ENCODE results near the gene KMT2B. TPM values are rescaled to one million over a fixed set of nuclear protein-coding genes. Genes with fewer than 3 reads are reported as not detected.
"Not testable (repeated sequence)": the region's sequence is repeated elsewhere in the genome, so short reads cannot be mapped to it uniquely, and the experiment has no call there.

The KMT2B gene
- total and polyA plus RNA-seq, 4 donors, result 21.7 to 41.0 (median 27.5) TPM

GRCh38 chr19:35722897-35723296 is 5.1 kb downstream of the KMT2B start:
- DNase-seq, result no peak
- peaks cover 9 to 72% (median 38%) of the 10 kb centered on the region in 4 donors for H3K36me3 ChIP-seq (ENCODE audit: control insufficient read depth in 4 of 4, insufficient read depth in 4 of 4, low read length in 4 of 4)
- 95 to 96% methylated on average over 16 of the region's 16 CpGs for WGBS, 2 donors

GRCh38 chr19:35723671-35724070 is 5.9 kb downstream of the KMT2B start:
- TF ChIP-seq, protein P1, sequence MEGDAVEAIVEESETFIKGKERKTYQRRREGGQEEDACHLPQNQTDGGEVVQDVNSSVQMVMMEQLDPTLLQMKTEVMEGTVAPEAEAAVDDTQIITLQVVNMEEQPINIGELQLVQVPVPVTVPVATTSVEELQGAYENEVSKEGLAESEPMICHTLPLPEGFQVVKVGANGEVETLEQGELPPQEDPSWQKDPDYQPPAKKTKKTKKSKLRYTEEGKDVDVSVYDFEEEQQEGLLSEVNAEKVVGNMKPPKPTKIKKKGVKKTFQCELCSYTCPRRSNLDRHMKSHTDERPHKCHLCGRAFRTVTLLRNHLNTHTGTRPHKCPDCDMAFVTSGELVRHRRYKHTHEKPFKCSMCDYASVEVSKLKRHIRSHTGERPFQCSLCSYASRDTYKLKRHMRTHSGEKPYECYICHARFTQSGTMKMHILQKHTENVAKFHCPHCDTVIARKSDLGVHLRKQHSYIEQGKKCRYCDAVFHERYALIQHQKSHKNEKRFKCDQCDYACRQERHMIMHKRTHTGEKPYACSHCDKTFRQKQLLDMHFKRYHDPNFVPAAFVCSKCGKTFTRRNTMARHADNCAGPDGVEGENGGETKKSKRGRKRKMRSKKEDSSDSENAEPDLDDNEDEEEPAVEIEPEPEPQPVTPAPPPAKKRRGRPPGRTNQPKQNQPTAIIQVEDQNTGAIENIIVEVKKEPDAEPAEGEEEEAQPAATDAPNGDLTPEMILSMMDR (IDR thresholded peaks at IDR 0.05; ENCODE audit: control extremely low read depth, extremely low read depth), result no peak
- Histone ChIP-seq H3K27ac (ENCODE audit: low read depth in 1 of 2, low read length in 1 of 2) (no peak overlapping the region), H3K4me3 (no peak overlapping the region), H3K9ac (ENCODE audit: insufficient read depth in 1 of 2, low read length in 2 of 2) (no peak overlapping the region), H3K36me3 (ENCODE audit: control insufficient read depth in 4 of 4, insufficient read depth in 4 of 4, low read length in 4 of 4) (peaks cover 9 to 79% (median 40%) of the 10 kb centered on the region in 4 donors), H3K27me3 (ENCODE audit: control insufficient read depth in 3 of 3, insufficient read depth in 3 of 3, low read length in 2 of 3) (no peaks in the 10 kb centered on the region), H3K4me1 (ENCODE audit: control insufficient read depth in 5 of 5, insufficient read depth in 5 of 5, low read length in 5 of 5) (peaks cover 0 to 10% (median 7%) of the 10 kb centered on the region in 5 donors), H3K9me3 (ENCODE audit: control insufficient read depth in 4 of 4, insufficient read depth in 3 of 4, low read length in 3 of 4) (no peaks in the 10 kb centered on the region)
- 96 to 97% methylated on average over 24 of the region's 24 CpGs for WGBS, 2 donors
- no peak for ATAC-seq (ENCODE audit: insufficient read depth, low FRiP score)
- no peak for DNase-seq

More at GRCh38 chr19:35722897-35723296, 5.1 kb downstream of the KMT2B start:
- Histone ChIP-seq H3K4me1 (ENCODE audit: control insufficient read depth in 5 of 5, insufficient read depth in 5 of 5, low read length in 5 of 5) (peaks cover 0 to 10% (median 8%) of the 10 kb centered on the region in 5 donors), H3K4me3 (no peak overlapping the region), H3K9ac (ENCODE audit: insufficient read depth in 1 of 2, low read length in 2 of 2) (no peak overlapping the region), H3K27ac (ENCODE audit: low read depth in 1 of 2, low read length in 1 of 2) (no peak overlapping the region), H3K27me3 (ENCODE audit: control insufficient read depth in 3 of 3, insufficient read depth in 3 of 3, low read length in 2 of 3) (no peaks in the 10 kb centered on the region), H3K9me3 (ENCODE audit: control insufficient read depth in 4 of 4, insufficient read depth in 3 of 4, low read length in 3 of 4) (no peaks in the 10 kb centered on the region)
- TF ChIP-seq, protein P1 (IDR thresholded peaks at IDR 0.05; ENCODE audit: control extremely low read depth, extremely low read depth), result no peak
- ATAC-seq (ENCODE audit: insufficient read depth, low FRiP score), result no peak

DNA sequence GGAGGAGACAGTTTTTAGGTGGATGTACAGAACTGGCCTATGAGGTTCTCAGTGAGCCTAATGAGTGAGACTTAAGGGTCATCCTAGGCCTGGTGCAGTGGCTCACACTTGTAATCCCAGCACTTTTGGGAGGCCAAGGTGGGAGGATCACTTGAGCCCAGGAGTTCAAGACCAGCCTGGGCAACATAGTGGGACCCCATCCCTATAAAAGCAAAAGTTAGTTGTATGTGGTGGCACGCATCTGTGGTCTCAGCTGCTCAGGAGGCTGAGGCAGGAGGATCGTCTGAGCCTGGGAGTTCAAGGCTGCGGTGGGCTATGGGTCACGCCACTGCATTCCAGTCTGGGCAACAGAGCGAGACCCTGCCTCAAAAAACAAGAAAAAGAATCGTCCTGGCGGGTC is 6.3 kb downstream of the KMT2B start:
- WGBS, 2 donors, result 95 to 97% methylated on average over 7 of the region's 7 CpGs
- H3K27me3 ChIP-seq (ENCODE audit: control insufficient read depth in 3 of 3, insufficient read depth in 3 of 3, low read length in 2 of 3), result not testable (repeated sequence)

DNA sequence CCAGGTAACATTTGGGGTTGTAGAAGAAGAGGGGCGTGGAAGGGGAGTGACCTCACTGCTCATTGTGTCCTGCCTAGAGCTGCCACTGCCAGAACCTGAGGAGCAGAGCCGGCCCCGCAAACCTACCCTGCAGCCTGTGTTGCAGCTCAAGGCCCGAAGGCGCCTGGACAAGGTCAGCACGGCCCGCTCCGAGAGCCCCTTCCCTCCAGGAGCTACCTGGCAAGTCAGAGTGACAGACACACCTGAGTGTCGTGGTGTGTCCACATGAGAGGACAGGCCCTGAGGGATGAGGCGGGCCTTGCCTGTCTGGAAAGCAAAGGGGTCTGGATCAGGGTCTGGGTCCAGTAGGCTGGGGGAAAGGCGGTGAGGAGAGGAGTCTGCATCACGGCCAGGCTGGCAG is 6.8 kb downstream of the KMT2B start:
- ATAC-seq (ENCODE audit: insufficient read depth, low FRiP score) (no peak), DNase-seq (no peak)
- Histone ChIP-seq H3K9ac (ENCODE audit: insufficient read depth in 1 of 2, low read length in 2 of 2) (no peak overlapping the region), H3K27me3 (ENCODE audit: control insufficient read depth in 3 of 3, insufficient read depth in 3 of 3, low read length in 2 of 3) (no peaks in the 10 kb centered on the region), H3K9me3 (ENCODE audit: control insufficient read depth in 4 of 4, insufficient read depth in 3 of 4, low read length in 3 of 4) (no peaks in the 10 kb centered on the region), H3K27ac (ENCODE audit: low read depth in 1 of 2, low read length in 1 of 2) (no peak overlapping the region), H3K36me3 (ENCODE audit: control insufficient read depth in 4 of 4, insufficient read depth in 4 of 4, low read length in 4 of 4) (peaks cover 12 to 88% (median 45%) of the 10 kb centered on the region in 4 donors), H3K4me3 (no peak overlapping the region), H3K4me1 (ENCODE audit: control insufficient read depth in 5 of 5, insufficient read depth in 5 of 5, low read length in 5 of 5) (peaks cover 0 to 2% (median 0%) of the 10 kb centered on the region in 5 donors)
- WGBS, 2 donors, result 96 to 97% methylated on average over 12 of the region's 12 CpGs
- TF ChIP-seq, protein P1 (IDR thresholded peaks at IDR 0.05; ENCODE audit: control extremely low read depth, extremely low read depth), result no peak

More for the DNA sequence above, 6.3 kb downstream of the KMT2B start:
- not testable (repeated sequence) for H3K4me1 ChIP-seq (ENCODE audit: control insufficient read depth in 5 of 5, insufficient read depth in 5 of 5, low read length in 5 of 5); H3K9ac ChIP-seq (ENCODE audit: insufficient read depth in 1 of 2, low read length in 2 of 2); H3K9me3 ChIP-seq (ENCODE audit: control insufficient read depth in 4 of 4, insufficient read depth in 3 of 4, low read length in 3 of 4); H3K4me3 ChIP-seq; ATAC-seq (ENCODE audit: insufficient read depth, low FRiP score); DNase-seq; H3K27ac ChIP-seq (ENCODE audit: low read depth in 1 of 2, low read length in 1 of 2)
- H3K36me3 ChIP-seq (ENCODE audit: control insufficient read depth in 4 of 4, insufficient read depth in 4 of 4, low read length in 4 of 4), result peaks cover 9 to 84% (median 43%) of the 10 kb centered on the region in 4 donors
